ENCODE measurements around the gene BEND7. TPM values are rescaled to one million over a fixed set of nuclear protein-coding genes. Genes with fewer than 3 reads are reported as not detected.

BEND7 gene
- polyA plus RNA-seq, 1 experiment, result 2.1 TPM

DNA sequence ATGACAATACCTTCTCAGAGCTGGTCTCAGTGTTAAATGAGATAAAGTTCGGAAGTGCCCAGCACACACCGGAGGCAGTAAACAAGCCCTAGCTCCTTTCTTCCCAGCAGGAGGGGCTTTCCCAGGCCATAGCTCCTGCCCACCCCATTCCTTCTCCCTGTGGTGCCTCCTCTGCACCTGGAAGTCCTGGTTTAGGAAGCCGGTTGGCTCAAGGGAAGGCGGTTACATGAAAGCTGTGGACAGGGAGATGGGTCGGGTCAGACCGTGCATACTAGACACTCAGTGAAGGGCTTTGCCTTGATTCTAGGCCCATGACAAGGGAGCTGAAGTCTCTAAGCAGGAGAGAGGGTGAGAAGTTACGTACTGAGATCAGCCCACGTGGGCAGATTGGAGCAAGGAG, 8.6 kb downstream of the BEND7 start:
- ChIA-PET POLR2A (no interaction called here), CTCF (interaction anchor here (0.8 to 1.0 kb wide), 3 partner anchors 34 to 148 kb away, joined by 3 to 4 read pairs (median 3); no protein-coding TSS in a partner anchor)
- no peak overlapping the region for H3K4me3 ChIP-seq (ENCODE audit: low read depth, low read length)
- TF ChIP-seq CTCF (IDR thresholded peaks at IDR 0.05; ENCODE audit: low read depth, low read length), result no peak
- no peak overlapping the region for H3K27ac ChIP-seq (ENCODE audit: low read depth, low read length)
- DNase-seq (ENCODE audit: low read depth, low spot score), result no peak
- no peaks in the 10 kb centered on the region for H3K9me3 ChIP-seq (ENCODE audit: control insufficient read depth, insufficient read depth, low read length)
- peaks cover 11% of the 10 kb centered on the region for H3K27me3 ChIP-seq (ENCODE audit: control insufficient read depth, insufficient read depth, low read length)

- Histone ChIP-seq H3K27me3 (ENCODE audit: control insufficient read depth, insufficient read depth, low read length) (peaks cover 6% of the 10 kb centered on the region), H3K4me3 (ENCODE audit: low read depth, low read length) (no peak overlapping the region), H3K27ac (ENCODE audit: low read depth, low read length) (no peak overlapping the region), H3K9me3 (ENCODE audit: control insufficient read depth, insufficient read depth, low read length) (no peaks in the 10 kb centered on the region)
- TF ChIP-seq CTCF (IDR thresholded peaks at IDR 0.05; ENCODE audit: low read depth, low read length), result peak; percentile 60
- DNase-seq (ENCODE audit: low read depth, low spot score), result no peak
- ChIA-PET POLR2A (no interaction called here), CTCF (interaction anchor here (0.5 to 1.0 kb wide), 3 partner anchors 34 to 1376 kb away, joined by 3 to 4 read pairs (median 4); no protein-coding TSS in a partner anchor)
Observed at GRCh38 chr10:13518076-13518692, 10.6 kb downstream of the BEND7 start.

DNA sequence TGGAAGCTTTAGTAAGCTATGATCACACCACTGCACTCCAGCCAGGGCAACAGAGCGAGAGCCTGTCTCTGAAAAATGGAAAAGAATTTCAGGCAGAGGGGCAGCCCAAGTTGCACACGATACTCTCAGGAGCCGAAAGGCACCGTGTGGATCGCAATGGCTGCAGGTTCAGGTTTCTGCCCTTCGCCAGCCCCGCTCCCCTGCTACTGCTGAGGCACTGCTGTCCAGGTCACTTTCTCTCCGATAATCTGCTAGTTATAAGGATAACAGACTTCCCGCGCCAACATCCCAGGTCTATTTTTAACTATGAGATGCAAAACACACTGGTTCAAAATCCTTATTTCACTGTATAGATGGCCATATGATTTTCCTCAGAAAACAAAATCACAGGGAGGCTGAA, 11.1 kb downstream of the BEND7 start:
- no peaks in the 10 kb centered on the region for H3K9me3 ChIP-seq (ENCODE audit: control insufficient read depth, insufficient read depth, low read length)
- H3K27me3 ChIP-seq (ENCODE audit: control insufficient read depth, insufficient read depth, low read length), result peaks cover 6% of the 10 kb centered on the region
- TF ChIP-seq CTCF (IDR thresholded peaks at IDR 0.05; ENCODE audit: low read depth, low read length), result no peak
- ChIA-PET POLR2A (no interaction called here), CTCF (interaction anchor here (0.8 to 1.0 kb wide), 3 partner anchors 34 to 145 kb away, joined by 3 to 4 read pairs (median 3); no protein-coding TSS in a partner anchor)
- no peak overlapping the region for H3K4me3 ChIP-seq (ENCODE audit: low read depth, low read length)
- no peak overlapping the region for H3K27ac ChIP-seq (ENCODE audit: low read depth, low read length)
- no peak for DNase-seq (ENCODE audit: low read depth, low spot score)

DNA sequence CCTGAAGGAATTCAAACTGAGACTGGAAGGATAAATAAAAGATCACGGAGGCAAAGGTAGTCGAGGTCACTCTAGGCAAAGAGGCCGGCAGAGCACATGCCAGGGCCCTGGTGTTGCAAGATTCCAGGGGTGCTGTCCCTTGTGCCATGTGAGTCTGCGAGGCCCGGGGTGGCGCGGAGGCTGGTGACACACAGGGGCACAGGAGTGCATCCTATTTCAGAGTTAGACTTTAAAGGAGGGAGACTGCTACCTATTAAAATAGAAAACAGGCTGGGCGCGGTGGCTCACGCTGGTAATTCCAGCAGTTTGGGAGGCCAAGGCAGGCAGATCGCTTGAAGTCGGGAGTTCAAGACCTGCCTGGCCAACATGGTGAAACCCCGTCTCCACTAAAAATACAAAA, 12.6 kb downstream of the BEND7 start:
- Histone ChIP-seq H3K27ac (ENCODE audit: low read depth, low read length) (no peak overlapping the region), H3K9me3 (ENCODE audit: control insufficient read depth, insufficient read depth, low read length) (no peaks in the 10 kb centered on the region), H3K4me3 (ENCODE audit: low read depth, low read length) (no peak overlapping the region), H3K27me3 (ENCODE audit: control insufficient read depth, insufficient read depth, low read length) (peaks cover 2% of the 10 kb centered on the region)
- ChIA-PET POLR2A (no interaction called here), CTCF (no interaction called here)
- no peak for DNase-seq (ENCODE audit: low read depth, low spot score)
- TF ChIP-seq CTCF (IDR thresholded peaks at IDR 0.05; ENCODE audit: low read depth, low read length), result no peak

DNA sequence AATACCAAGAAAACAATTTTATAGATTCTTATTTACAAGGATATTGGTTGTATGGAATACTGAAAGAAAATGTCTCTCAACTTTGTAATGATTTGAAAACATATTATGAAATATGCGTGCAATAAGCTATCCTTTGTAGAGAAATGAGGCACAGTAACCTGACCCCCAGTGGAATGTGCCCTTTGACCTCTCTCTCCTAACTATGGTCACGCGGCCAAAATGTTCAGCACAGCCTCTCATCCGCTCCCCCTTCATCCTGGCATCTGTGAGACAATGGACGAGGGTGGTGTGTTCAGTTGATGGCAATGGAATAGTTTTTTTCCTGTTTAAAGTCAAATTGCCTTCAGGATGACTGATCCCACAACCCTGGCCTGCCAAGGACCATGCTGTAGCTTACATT, 13.3 kb downstream of the BEND7 start:
- no peaks in the 10 kb centered on the region for H3K9me3 ChIP-seq (ENCODE audit: control insufficient read depth, insufficient read depth, low read length)
- TF ChIP-seq CTCF (IDR thresholded peaks at IDR 0.05; ENCODE audit: low read depth, low read length), result no peak
- no peak overlapping the region for H3K27ac ChIP-seq (ENCODE audit: low read depth, low read length)
- POLR2A ChIA-PET, result no interaction called here
- H3K27me3 ChIP-seq (ENCODE audit: control insufficient read depth, insufficient read depth, low read length), result peaks cover 2% of the 10 kb centered on the region
- CTCF ChIA-PET, result interaction anchor here (1.9 kb wide), 1 partner anchor 75 kb away, joined by 4 read pairs; no protein-coding TSS in a partner anchor
- no peak overlapping the region for H3K4me3 ChIP-seq (ENCODE audit: low read depth, low read length)
- DNase-seq (ENCODE audit: low read depth, low spot score), result no peak
